Ovary (tissue), 9 donors: ENCODE measurements around the gene CFAP70. TPM values are rescaled to one million over a fixed set of nuclear protein-coding genes. Genes with fewer than 3 reads are reported as not detected.

Experiments
- DNase-seq, 5 donors: peaks; one replicate each; pipeline ENCODE4 v3.0.0-alpha.2; 2019 to 2020
- H3K27ac ChIP-seq, 2 donors: fragments of 200-600 bp; one replicate each; pipeline versions ENCODE4 v1.5.1 to v1.8.0; 2019 to 2022
- H3K27me3 ChIP-seq: fragments of 200-600 bp; one replicate; pipeline ENCODE4 v1.8.0; 2022
- H3K36me3 ChIP-seq: fragments of 200-600 bp; sonication (generic); one replicate; pipeline ENCODE4 v1.5.1; 2019
- H3K4me1 ChIP-seq: one replicate; pipeline ENCODE4 v1.8.1; 2013; ENCODE audit warnings: mild to moderate bottlenecking, moderate library complexity; ENCODE audit not compliant: insufficient read depth
- H3K4me3 ChIP-seq: fragments of 200-600 bp; sonication (generic); one replicate; pipeline ENCODE4 v1.5.1; 2017
- H3K9me3 ChIP-seq, 2 donors: fragments of 200-600 bp in 1 of 2; sonication (generic) in 1 of 2; one replicate each; pipeline versions ENCODE4 v1.5.1 to v1.8.1; 2013 to 2019; ENCODE audit warnings: mild to moderate bottlenecking in 1 of 2, moderate library complexity in 1 of 2
- CTCF ChIP-seq, 3 donors: fragments of 450-650 bp in 2 of 3; fragments of 200-600 bp in 1 of 3; IDR thresholded peaks; one replicate each; pipeline versions ENCODE4 v1.5.1 to v1.8.0; 2016 to 2022; ENCODE audit warnings: antibody characterized with exemption in 3 of 3, mild to moderate bottlenecking in 1 of 3
- EP300 ChIP-seq: sonication (generic); formaldehyde crosslinking; IDR thresholded peaks from one replicate; pipeline ENCODE4 v1.6.1; 2017; ENCODE audit warnings: antibody characterized with exemption
- POLR2A ChIP-seq: fragments of 450-650 bp; IDR thresholded peaks from one replicate; pipeline ENCODE4 v1.6.1; 2017; ENCODE audit warnings: antibody characterized with exemption, mild to moderate bottlenecking, moderate library complexity
- WGBS, 3 donors: extraction: QIAGEN DNeasy Blood & Tissue Kit in 1 of 3; methylation state at CpG; one replicate each; pipeline versions ENCODE4 v1.1.5 to v1.1.7; 2013 to 2017; 5-methylcytosine and 5-hydroxymethylcytosine counted together
- intact Hi-C, 4 donors: fragments of 100-400 bp; cut with DNase I; formaldehyde crosslinking; loops; one replicate each; pipeline versions ENCODE4 v1.11.0 to v1.15.1; 2022 to 2023
- polyA plus RNA-seq, 2 donors: library from polyadenylated mRNA; stranded (reverse); fragments of 200-250 nt in 1 of 2; fragments of 350-450 nt in 1 of 2; fragmentation: Illumina TruSeq in 1 of 2; extraction: RNeasy Lipid Tissue Mini Kit (QIAGEN cat#74804) in 1 of 2; gene quantifications; one replicate each; pipeline ENCODE4 v1.2.3, GENCODE V29; 2013 to 2014
- total RNA-seq, 7 donors: library from RNA; depleted of rRNA in 2 of 7; stranded (reverse); fragments of >200 nt in 2 of 7; fragmentation: NEBNext Ultra II Directional in 3 of 7; extraction: Animal tissue kit (Norgen Biotek cat#: 25700) in 3 of 7; gene quantifications; one replicate each; pipeline versions ENCODE4 v1.1.0 to v1.2.4, GENCODE V29; 2016 to 2023
- donor health status: DM: no; HTN: no; CAD: no; lungs with moderate emphysema.
- donor health status: DM: no; HTN: no; CAD: no.
- donor health status: Bipolar disorder and iron deficiency.
- donor health status: DM: yes; HTN: yes; CAD: no.
- donor health status: DM: no; HTN: no; CAD: no.
- donor health status: DM: yes; HTN: yes; CAD: no.

Gene CFAP70
- total and polyA plus RNA-seq, 9 donors = 1.8 to 36.9 (median 3.8) TPM

GRCh38 chr10:73253225-73253555 is 105.5 kb downstream of the CFAP70 start:
- Histone ChIP-seq H3K36me3 (no peaks in the 10 kb centered on the region), H3K4me1 (peaks cover 5% of the 10 kb centered on the region), H3K4me3 (peak overlapping the region; percentile 81), H3K9me3 (no peaks in the 10 kb centered on the region), H3K27ac (peak overlapping the region in 1 of 2 donors; percentile 77), H3K27me3 (no peaks in the 10 kb centered on the region)
- no peak for DNase-seq
- no peak for TF ChIP-seq CTCF (IDR thresholded peaks at IDR 0.05)
- TF ChIP-seq EP300 = no peak
- TF ChIP-seq POLR2A = no peak
- intact Hi-C loops = no loop called here
- WGBS, 3 donors = 0 to 1% (median 1%) methylated on average over 4 of the region's 4 CpGs

- intact Hi-C loops = no loop called here
- TF ChIP-seq CTCF (IDR thresholded peaks at IDR 0.05) (no peak), POLR2A (peak; percentile 68), EP300 (no peak)
- Histone ChIP-seq H3K9me3 (no peaks in the 10 kb centered on the region), H3K27me3 (no peaks in the 10 kb centered on the region), H3K27ac (peak within 1 kb of the TSS; percentile 77 to 80), H3K36me3 (no peaks in the 10 kb centered on the region), H3K4me3 (peak within 1 kb of the TSS; percentile 81), H3K4me1 (peaks cover 5% of the 10 kb centered on the region)
- DNase-seq = peak; percentile 91 to 94 (median 92)
- WGBS, 3 donors = 0% methylated on average over 46 to 51 of the region's 51 CpGs
Observed at GRCh38 chr10:73252445-73253224, 106.0 kb downstream of the CFAP70 start, which contains the start of gene MRPS16. TSS of gene MRPS16 (minus strand) at chr10:73252644. CDS start at chr10:73252482, 162 bp downstream.

- TF ChIP-seq CTCF (IDR thresholded peaks at IDR 0.05) = no peak
- TF ChIP-seq EP300 = no peak
- no peak for TF ChIP-seq POLR2A
- intact Hi-C loops = no loop called here
Observed at GRCh38 chr10:73251683-73252444, 106.8 kb downstream of the CFAP70 start.

GRCh38 chr10:73248259-73248724 is 110.4 kb downstream of the CFAP70 start:
- TF ChIP-seq CTCF (IDR thresholded peaks at IDR 0.05) (no peak), EP300 (no peak), POLR2A (no peak)
- H3K4me1 ChIP-seq = peaks cover 5% of the 10 kb centered on the region

More at GRCh38 chr10:73251683-73252444, 106.8 kb downstream of the CFAP70 start:
- H3K4me1 ChIP-seq = peaks cover 5% of the 10 kb centered on the region
- no peaks in the 10 kb centered on the region for H3K27me3 ChIP-seq
- peak overlapping the region; percentile 81 for H3K4me3 ChIP-seq
- no peaks in the 10 kb centered on the region for H3K36me3 ChIP-seq
- peak overlapping the region; percentile 77 to 80 for H3K27ac ChIP-seq
- H3K9me3 ChIP-seq = no peaks in the 10 kb centered on the region
- no peak for DNase-seq
- 12 to 22% (median 14%) methylated on average over 23 of the region's 23 CpGs for WGBS, 3 donors

More at GRCh38 chr10:73248259-73248724, 110.4 kb downstream of the CFAP70 start:
- intact Hi-C loops = no loop called here
- no peak overlapping the region for H3K4me3 ChIP-seq
- no peak overlapping the region for H3K27ac ChIP-seq
- no peaks in the 10 kb centered on the region for H3K9me3 ChIP-seq
- H3K27me3 ChIP-seq = no peaks in the 10 kb centered on the region
- DNase-seq = no peak
- H3K36me3 ChIP-seq = no peaks in the 10 kb centered on the region
- 52 to 68% (median 56%) methylated on average over 5 of the region's 5 CpGs for WGBS, 3 donors
